ENCODE results near the gene SFXN5. TPM values are rescaled to one million over a fixed set of nuclear protein-coding genes. Genes with fewer than 3 reads are reported as not detected.

Gene SFXN5
- total RNA-seq, 1 experiment from 2014 or later = 25.9 TPM

- Mint-ChIP-seq H3K27ac (0 out of 2 replicates have a peak overlapping the region, but pooled peaks have one; percentile 57), H3K4me1 (peaks cover 11% of the 10 kb centered on the region; the same call in 1 of the 2 replicates), H3K36me3 (no peaks in the 10 kb centered on the region), H3K4me3 (no peak overlapping the region), H3K27me3 (ENCODE audit: low read depth) (no peaks in the 10 kb centered on the region; the same call in 1 of the 2 replicates), H3K9me3 (no peaks in the 10 kb centered on the region)
- ChIA-PET CTCF (interaction anchor here (0.6 to 4.6 kb wide), 18 partner anchors 10 to 219 kb away, joined by 3 to 46 read pairs (median 4); partner anchors contain the start of gene SPR), POLR2A (no interaction called here)
- ATAC-seq (peak; percentile 72), DNase-seq (ENCODE audit: low spot score) (peak; percentile 59)
- TF ChIP-seq NR3C1 (CRISPR knock-in tag; conservative IDR thresholded peaks at IDR 0.05; ENCODE audit: low read depth) (no peak), CTCF (IDR thresholded peaks at IDR 0.05) (peak; percentile 89), USF1 (CRISPR knock-in tag; IDR thresholded peaks at IDR 0.05) (no peak), NR1H2 (CRISPR knock-in tag; IDR thresholded peaks at IDR 0.05) (no peak), GABPB1 (CRISPR knock-in tag; IDR thresholded peaks at IDR 0.05) (peak; percentile 62; the same call in 1 of the 2 replicates), FOXP1 (CRISPR knock-in tag; IDR thresholded peaks at IDR 0.05; ENCODE audit: borderline replicate concordance) (no peak)
Measured at GRCh38 chr2:72993147-72993932, 78.2 kb downstream of the SFXN5 start.

- Mint-ChIP-seq H3K36me3 (no peaks in the 10 kb centered on the region), H3K9me3 (no peaks in the 10 kb centered on the region), H3K4me1 (peaks cover 11% of the 10 kb centered on the region; the same call in 1 of the 2 replicates), H3K27ac (0 out of 2 replicates have a peak overlapping the region, but pooled peaks have one; percentile 57), H3K4me3 (no peak overlapping the region), H3K27me3 (ENCODE audit: low read depth) (no peaks in the 10 kb centered on the region; the same call in 1 of the 2 replicates)
- ATAC-seq (no peak), DNase-seq (ENCODE audit: low spot score) (no peak)
- POLR2A ChIA-PET = no interaction called here
- no peak for TF ChIP-seq AFF4 (CRISPR knock-in tag; IDR thresholded peaks at IDR 0.05; ENCODE audit: borderline replicate concordance)
- TF ChIP-seq PRDM15 (CRISPR knock-in tag; IDR thresholded peaks at IDR 0.05) = no peak
- CTCF ChIA-PET = interaction anchor here (0.6 to 4.6 kb wide), 13 partner anchors 9 to 219 kb away, joined by 3 to 46 read pairs (median 6); no protein-coding TSS in a partner anchor
Measured at GRCh38 chr2:72992734-72993102, 78.8 kb downstream of the SFXN5 start.
